DLD1 (cell line): ENCODE results near the gene OAT.
"Not testable (repeated sequence)": the region's sequence is repeated elsewhere in the genome, so short reads cannot be mapped to it uniquely, and the experiment has no call there.

Experiments used
- in situ Hi-C: cut with HindIII; loops from 2 replicates; pipeline ENCODE4 v1.10.0; 2017; ENCODE audit warnings: low sequenced_read_pairs

Gene OAT

GRCh38 chr10:124380256-124380995 lies 38.3 kb downstream of the OAT start:
- in situ Hi-C loops, result no loop called here

GRCh38 chr10:124379609-124380193 lies 39.0 kb downstream of the OAT start:
- in situ Hi-C loops, result no loop called here

GRCh38 chr10:124378881-124379471 lies 39.7 kb downstream of the OAT start:
- in situ Hi-C loops, result no loop called here

- in situ Hi-C loops, result no loop called here
Observed at GRCh38 chr10:124378271-124378670, 40.5 kb downstream of the OAT start.

GRCh38 chr10:124377101-124377500 lies 41.6 kb downstream of the OAT start:
- in situ Hi-C loops, result no loop called here

GRCh38 chr10:124376411-124376810 lies 42.3 kb downstream of the OAT start:
- in situ Hi-C loops, result no loop called here

GRCh38 chr10:124375691-124376090 lies 43.0 kb downstream of the OAT start:
- in situ Hi-C loops, result no loop called here

- in situ Hi-C loops, result no loop called here
Observed at GRCh38 chr10:124375353-124375614, 43.4 kb downstream of the OAT start.

GRCh38 chr10:124374535-124375352 lies 44.0 kb downstream of the OAT start:
- in situ Hi-C loops, result no loop called here

- in situ Hi-C loops, result no loop called here
Observed at GRCh38 chr10:124372899-124373298, 45.8 kb downstream of the OAT start.

- in situ Hi-C loops, result no loop called here
Observed at GRCh38 chr10:124370426-124370825, 48.3 kb downstream of the OAT start.

GRCh38 chr10:124369986-124370385 lies 48.7 kb downstream of the OAT start:
- in situ Hi-C loops, result no loop called here

- in situ Hi-C loops, result not testable (repeated sequence)
Observed at GRCh38 chr10:124369533-124369932, 49.2 kb downstream of the OAT start.

GRCh38 chr10:124369066-124369465 lies 49.7 kb downstream of the OAT start:
- in situ Hi-C loops, result no loop called here

- in situ Hi-C loops, result no loop called here
Observed at GRCh38 chr10:124367936-124368335, 50.8 kb downstream of the OAT start.

GRCh38 chr10:124367414-124367813 lies 51.3 kb downstream of the OAT start:
- in situ Hi-C loops, result no loop called here

- in situ Hi-C loops, result no loop called here
Observed at GRCh38 chr10:124366825-124367224, 51.9 kb downstream of the OAT start.

- in situ Hi-C loops, result no loop called here
Observed at GRCh38 chr10:124366343-124366742, 52.4 kb downstream of the OAT start.

GRCh38 chr10:124364674-124365073 lies 54.0 kb downstream of the OAT start:
- in situ Hi-C loops, result no loop called here

- in situ Hi-C loops, result no loop called here
Observed at GRCh38 chr10:124362568-124362967, 56.2 kb downstream of the OAT start.

- in situ Hi-C loops, result no loop called here
Observed at GRCh38 chr10:124359336-124359832, 59.3 kb downstream of the OAT start.

GRCh38 chr10:124357561-124357885 lies 61.2 kb downstream of the OAT start:
- in situ Hi-C loops, result no loop called here
